GDM1 (cell line): ENCODE measurements around the gene CPEB1.
"Not testable (repeated sequence)": the region's sequence is repeated elsewhere in the genome, so short reads cannot be mapped to it uniquely, and the experiment has no call there.

Experiments
- DNase-seq: peaks from one replicate; lab custom pipeline; 2025; lab: John Stamatoyannopoulos, UW

CPEB1 gene

DNA sequence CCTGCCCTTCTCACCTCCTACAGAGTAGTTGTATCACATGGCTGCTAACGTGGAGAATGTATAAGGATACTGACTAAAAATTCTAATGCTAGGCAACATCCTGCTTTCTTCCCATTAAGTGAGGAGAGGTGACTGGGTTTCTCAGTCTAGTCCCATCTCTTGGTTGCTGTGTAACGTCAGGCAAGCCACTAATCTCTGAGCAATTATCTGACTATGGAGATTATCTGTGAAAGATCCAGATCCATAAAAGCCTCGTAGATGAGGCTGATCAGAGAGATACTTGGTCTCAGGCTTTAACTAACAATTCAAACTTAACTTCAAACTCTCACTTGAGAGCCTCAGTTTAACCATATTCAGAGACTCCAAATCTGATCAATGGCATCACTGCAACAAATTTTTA is 102.2 kb downstream of the CPEB1 start:
- no peak for DNase-seq

GRCh38 chr15:82544431-82544830 is 102.7 kb downstream of the CPEB1 start:
- DNase-seq: no peak

GRCh38 chr15:82543160-82543559 is 104.0 kb downstream of the CPEB1 start:
- no peak for DNase-seq

DNA sequence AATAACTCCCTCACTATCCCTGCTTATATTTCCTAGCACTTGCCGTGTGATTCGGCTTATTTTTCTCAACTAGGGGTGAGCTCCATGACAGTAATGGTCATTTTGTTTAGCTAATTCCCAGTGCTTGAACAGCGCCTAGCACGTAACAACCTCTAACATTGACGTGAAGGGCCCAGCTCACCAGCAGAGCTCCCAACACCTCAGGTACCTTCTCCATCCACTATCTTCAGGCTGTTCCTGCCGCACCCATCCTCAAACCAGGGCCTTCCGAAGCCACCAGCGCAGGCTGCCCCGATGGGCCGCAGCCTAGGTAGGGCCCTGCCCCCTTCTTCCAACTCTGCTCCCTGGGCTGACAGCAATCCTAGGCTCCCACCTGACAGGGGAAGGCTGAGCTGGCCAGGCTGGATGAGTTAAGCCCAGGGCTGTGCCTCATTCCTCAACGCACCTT is 106.2 kb downstream of the CPEB1 start:
- no peak for DNase-seq

GRCh38 chr15:82540055-82540983 is 106.8 kb downstream of the CPEB1 start, which contains the start of gene RPS17:
TSS of gene RPS17 (minus strand) at chr15:82540457. CDS start at chr15:82540428, 29 bp downstream.
- no peak for DNase-seq

DNA sequence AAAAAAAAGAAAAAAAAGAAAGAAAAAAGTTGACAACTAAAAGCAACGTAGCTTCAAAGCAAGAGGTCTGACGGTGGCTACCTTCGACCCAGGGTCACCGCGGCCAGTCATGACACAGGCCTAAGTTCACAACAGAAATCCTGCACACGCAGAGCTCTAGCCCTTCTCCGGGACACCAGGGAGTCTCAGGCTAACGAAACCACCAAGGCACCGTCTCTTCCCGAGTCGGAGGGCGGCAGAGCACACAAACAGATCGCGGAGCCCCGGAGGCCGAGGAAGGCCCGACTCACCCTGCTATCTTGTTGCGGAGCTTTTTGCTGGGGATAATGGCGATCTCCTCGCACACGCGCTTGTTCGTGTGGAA is 107.5 kb downstream of the CPEB1 start:
- DNase-seq: no peak

DNA sequence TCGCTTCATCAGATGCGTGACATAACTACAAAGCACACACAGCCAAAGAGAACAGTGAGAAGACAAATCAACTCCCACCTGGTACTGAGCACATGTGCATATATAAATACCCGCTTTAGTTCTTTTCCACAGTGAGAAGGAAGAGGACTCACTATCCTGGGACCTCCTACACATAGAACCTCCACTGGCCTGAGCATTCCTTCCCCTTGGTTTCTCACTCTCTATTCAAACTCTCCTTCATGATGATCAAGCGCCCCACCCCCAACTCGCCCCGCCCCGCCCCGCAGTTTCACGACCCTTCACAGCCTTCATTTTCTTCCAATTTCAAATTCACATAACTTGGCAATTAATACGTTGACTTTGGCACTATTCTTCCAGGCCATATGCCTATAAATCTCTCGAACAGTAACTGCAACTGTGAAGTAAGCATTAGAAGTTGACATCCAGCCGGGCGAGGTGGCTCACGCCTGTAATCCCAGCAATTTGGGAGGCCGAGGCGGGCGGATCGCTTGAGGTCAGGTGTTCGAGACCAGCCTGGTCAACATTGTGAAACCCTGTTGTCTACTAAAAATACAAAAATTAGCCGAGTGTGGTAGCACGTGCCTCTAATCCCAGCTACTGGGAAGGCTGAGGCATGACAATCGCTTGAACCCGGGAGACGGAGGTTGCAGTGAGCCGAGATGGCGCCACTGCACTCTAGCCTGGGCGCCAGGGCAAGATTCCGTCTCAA is 108.0 kb downstream of the CPEB1 start:
- DNase-seq: no peak

DNA sequence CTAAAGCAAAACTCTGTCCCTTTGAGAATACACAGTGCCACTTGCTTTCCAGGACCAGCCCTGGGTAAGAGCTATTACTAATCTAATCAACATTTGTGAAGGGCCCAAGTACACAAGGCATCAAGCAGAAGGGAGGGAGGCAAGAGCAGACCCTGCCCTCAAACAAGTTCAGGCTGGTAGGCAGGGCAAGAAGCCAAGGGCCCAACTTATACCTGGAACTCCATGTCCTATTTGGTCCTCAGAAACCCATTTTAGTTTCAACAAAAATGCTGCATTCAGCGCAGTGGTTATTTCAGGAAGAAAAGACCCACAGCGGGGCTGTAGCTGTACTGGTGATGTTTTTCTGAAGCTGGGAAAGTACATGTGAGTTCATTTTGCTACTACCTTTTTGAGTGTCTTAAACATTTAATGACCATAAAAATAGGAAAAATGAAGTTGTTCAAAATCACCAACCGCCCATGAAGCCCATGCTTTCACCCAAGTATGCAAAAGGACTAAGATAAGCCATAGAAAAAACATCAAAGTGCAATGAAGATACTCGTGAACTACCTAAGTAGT is 109.7 kb downstream of the CPEB1 start:
- no peak for DNase-seq

GRCh38 chr15:82536409-82537350 is 110.5 kb downstream of the CPEB1 start:
- no peak for DNase-seq

DNA sequence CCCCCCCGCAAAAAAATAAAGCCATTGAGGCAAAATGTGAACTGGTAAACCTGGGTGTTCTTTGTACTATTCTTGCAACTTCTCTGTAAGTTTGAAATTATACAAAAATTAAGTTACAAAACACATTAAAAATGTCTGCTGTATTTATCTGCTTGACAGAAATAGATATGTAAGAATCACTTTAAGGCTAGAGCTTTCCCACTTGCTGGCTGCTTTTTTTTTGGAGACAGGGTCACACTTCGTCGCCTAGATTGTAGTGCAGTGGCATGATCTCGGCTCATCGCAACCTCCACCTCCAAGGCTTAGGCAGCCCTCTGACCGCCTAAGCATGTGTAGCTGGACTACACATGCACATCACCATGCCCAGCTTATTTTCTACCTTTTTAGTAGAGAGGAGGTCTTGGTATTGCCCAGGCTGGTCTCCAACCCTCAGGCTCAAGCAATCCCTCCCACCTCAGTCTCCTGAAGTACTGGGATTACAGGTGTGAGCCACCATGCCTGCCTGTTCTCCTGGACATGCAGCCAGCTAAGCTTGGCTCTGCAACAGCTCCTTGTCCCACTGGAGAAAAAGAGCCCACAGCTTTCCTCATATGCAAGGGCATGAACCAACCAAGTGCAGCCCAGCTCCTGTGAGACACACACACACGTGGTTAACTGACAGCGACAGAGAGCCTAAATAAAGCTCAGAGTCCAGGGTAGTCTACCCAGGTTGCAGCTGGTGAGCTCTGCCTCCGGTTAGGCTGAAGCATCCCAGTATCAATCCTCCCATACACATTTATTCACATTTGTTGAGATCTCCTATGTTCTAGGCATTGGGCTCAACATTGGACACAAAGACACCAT is 111.4 kb downstream of the CPEB1 start:
- no peak for DNase-seq

DNA sequence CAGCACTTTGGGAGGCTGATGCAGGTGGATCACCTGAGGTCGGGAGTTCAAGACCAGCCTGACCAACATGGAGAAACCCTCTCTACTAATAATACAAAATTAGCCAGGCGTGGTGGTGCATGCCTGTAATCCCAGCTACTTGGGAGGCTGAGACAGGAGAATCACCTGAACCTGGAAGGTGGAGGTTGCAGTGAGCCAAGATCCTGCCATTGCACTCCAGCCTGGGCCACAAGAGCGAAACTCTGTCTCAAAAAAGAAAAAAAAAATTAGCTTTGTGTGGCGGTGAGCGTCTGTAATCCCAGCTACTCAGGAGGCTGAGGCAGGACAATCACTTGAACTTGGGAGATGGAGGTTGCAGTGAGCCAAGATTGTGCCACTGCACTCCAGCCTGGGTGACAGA is 112.0 kb downstream of the CPEB1 start:
- DNase-seq: not testable (repeated sequence)

- not testable (repeated sequence) for DNase-seq
Measured at GRCh38 chr15:82534457-82534861, 112.7 kb downstream of the CPEB1 start.

GRCh38 chr15:82533801-82534200 is 113.4 kb downstream of the CPEB1 start:
- no peak for DNase-seq

GRCh38 chr15:82532991-82533481 is 114.1 kb downstream of the CPEB1 start:
- DNase-seq: no peak

- DNase-seq: no peak
Measured at GRCh38 chr15:82532383-82532990, 114.7 kb downstream of the CPEB1 start.

DNA sequence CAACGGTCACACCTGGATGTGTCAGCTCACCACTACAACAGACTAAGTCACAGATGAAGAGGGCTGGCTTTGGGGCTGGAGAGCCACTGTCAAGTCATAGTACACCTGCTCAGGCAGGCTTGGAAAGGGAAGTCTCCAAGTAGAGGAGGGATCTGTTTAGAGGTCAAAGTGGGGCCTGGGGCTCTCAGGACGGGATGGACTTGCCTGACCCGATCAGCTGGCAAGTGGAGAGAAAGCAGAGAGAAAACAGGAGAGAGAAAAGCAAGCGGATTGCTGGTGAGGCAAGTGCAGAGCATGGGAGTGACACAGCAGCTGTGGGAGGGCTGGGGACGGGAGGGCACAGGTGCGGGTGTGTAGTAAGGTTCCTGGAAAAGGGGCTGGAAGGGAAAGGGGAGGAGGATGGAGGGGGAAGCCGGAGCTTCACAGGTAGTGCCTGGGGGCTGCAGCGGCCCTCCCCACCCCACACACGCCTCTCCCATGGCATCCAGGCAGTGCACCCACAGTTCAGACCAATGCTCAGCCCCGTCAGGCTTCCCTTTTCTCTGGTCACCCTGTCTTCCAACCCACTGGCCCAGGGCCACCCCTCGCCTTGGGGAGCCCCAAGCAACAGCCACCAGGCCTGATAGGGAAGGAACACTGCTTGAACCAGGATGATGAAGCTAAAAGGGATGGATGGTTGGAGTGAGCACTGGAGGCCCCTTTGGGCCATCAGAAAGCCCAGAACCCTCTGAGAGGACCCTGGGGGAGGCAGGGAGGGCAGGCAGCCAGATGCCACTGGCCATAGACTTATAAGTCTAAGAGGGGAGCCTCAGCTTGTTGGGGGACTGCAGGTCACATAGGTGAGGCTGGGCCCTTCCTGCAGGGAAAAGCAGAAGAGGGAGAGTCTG is 115.4 kb downstream of the CPEB1 start:
- no peak for DNase-seq

GRCh38 chr15:82530606-82531379 is 116.4 kb downstream of the CPEB1 start:
- no peak for DNase-seq

DNA sequence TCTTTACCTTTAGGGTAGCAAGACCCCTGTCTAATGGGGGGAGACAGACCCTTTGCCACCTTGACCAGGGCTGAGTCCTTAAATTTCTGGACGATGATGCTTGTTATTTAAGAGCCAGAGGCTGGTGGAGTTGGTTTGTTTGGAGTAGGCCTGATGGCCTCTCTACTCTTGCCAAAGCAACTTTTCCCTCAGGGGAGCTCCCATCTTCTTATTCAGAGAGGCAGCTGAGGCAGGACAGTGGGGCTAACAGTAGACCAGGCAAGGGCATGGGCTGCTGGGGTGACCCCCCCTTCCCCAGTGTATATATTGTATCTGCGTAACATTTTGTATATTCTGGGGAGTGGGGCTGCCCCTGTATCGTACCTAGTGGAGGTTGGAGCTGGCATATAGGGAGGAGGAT is 117.2 kb downstream of the CPEB1 start:
- no peak for DNase-seq
